Ovary (tissue), 3 donors: Measurements from ENCODE around the gene JCHAIN.

Experiments used
- POLR2A ChIP-seq: fragments of 450-650 bp; IDR thresholded peaks from one replicate; pipeline ENCODE4 v1.6.1; 2017; ENCODE audit warnings: antibody characterized with exemption, mild to moderate bottlenecking, moderate library complexity
- TF ChIP-seq, protein P1 (sequence below), 3 donors: fragments of 450-650 bp in 2 of 3; fragments of 200-600 bp in 1 of 3; IDR thresholded peaks; one replicate each; pipeline versions ENCODE4 v1.5.1 to v1.8.0; 2016 to 2022; ENCODE audit warnings: antibody characterized with exemption in 3 of 3, mild to moderate bottlenecking in 1 of 3
- donor health status: DM: no; HTN: no; CAD: no.

DNA sequence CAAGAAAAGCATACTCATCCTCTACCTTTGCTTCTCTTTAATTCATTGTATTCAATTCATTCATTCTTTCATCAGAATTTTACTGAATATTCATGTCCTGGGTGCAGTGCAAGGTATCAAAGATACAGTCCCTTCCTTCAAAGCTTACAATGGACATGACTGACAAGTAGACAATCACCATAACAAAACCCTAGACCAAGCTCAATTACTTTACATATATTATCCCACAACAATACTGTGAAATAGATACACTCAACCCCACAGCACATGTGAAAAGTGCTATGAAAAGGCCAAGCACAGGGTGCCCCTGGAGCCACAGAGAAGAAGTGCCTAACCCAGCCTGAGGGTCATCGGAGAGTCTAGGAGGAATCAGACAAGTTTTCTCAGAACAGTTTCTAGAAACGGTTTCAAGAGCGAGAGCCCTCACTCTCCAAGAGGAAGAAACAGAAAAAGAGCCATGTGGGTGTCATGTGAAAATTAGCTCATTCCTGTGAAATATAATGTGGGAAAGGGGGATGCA, 58.9 kb downstream of the JCHAIN start:
- no peak for TF ChIP-seq POLR2A
- TF ChIP-seq, protein P1, sequence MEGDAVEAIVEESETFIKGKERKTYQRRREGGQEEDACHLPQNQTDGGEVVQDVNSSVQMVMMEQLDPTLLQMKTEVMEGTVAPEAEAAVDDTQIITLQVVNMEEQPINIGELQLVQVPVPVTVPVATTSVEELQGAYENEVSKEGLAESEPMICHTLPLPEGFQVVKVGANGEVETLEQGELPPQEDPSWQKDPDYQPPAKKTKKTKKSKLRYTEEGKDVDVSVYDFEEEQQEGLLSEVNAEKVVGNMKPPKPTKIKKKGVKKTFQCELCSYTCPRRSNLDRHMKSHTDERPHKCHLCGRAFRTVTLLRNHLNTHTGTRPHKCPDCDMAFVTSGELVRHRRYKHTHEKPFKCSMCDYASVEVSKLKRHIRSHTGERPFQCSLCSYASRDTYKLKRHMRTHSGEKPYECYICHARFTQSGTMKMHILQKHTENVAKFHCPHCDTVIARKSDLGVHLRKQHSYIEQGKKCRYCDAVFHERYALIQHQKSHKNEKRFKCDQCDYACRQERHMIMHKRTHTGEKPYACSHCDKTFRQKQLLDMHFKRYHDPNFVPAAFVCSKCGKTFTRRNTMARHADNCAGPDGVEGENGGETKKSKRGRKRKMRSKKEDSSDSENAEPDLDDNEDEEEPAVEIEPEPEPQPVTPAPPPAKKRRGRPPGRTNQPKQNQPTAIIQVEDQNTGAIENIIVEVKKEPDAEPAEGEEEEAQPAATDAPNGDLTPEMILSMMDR (IDR thresholded peaks at IDR 0.05): no peak
